ENCODE measurements around the gene KRTAP4-1.
"Not testable (repeated sequence)": the region's sequence is repeated elsewhere in the genome, so short reads cannot be mapped to it uniquely, and the experiment has no call there.

GRCh38 chr17:41160190-41160589 is 24.5 kb downstream of the KRTAP4-1 start:
- TF ChIP-seq, protein P1, sequence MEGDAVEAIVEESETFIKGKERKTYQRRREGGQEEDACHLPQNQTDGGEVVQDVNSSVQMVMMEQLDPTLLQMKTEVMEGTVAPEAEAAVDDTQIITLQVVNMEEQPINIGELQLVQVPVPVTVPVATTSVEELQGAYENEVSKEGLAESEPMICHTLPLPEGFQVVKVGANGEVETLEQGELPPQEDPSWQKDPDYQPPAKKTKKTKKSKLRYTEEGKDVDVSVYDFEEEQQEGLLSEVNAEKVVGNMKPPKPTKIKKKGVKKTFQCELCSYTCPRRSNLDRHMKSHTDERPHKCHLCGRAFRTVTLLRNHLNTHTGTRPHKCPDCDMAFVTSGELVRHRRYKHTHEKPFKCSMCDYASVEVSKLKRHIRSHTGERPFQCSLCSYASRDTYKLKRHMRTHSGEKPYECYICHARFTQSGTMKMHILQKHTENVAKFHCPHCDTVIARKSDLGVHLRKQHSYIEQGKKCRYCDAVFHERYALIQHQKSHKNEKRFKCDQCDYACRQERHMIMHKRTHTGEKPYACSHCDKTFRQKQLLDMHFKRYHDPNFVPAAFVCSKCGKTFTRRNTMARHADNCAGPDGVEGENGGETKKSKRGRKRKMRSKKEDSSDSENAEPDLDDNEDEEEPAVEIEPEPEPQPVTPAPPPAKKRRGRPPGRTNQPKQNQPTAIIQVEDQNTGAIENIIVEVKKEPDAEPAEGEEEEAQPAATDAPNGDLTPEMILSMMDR (IDR thresholded peaks at IDR 0.05): not testable (repeated sequence)
- TF ChIP-seq RCOR1 (IDR thresholded peaks at IDR 0.05; ENCODE audit: low read length); SMC3 (IDR thresholded peaks at IDR 0.05; ENCODE audit: low read depth, low read length); GABPA (IDR thresholded peaks at IDR 0.05; ENCODE audit: low read depth); FOXM1 (IDR thresholded peaks at IDR 0.05; ENCODE audit: low read depth); POLR2AphosphoS5 (IDR thresholded peaks at IDR 0.05; ENCODE audit: low read depth, low read length); EP300 (IDR thresholded peaks at IDR 0.05; ENCODE audit: borderline replicate concordance in 1 of 2, low read depth in 1 of 2, low read length in 1 of 2): not testable (repeated sequence)
- TF ChIP-seq, protein P2, sequence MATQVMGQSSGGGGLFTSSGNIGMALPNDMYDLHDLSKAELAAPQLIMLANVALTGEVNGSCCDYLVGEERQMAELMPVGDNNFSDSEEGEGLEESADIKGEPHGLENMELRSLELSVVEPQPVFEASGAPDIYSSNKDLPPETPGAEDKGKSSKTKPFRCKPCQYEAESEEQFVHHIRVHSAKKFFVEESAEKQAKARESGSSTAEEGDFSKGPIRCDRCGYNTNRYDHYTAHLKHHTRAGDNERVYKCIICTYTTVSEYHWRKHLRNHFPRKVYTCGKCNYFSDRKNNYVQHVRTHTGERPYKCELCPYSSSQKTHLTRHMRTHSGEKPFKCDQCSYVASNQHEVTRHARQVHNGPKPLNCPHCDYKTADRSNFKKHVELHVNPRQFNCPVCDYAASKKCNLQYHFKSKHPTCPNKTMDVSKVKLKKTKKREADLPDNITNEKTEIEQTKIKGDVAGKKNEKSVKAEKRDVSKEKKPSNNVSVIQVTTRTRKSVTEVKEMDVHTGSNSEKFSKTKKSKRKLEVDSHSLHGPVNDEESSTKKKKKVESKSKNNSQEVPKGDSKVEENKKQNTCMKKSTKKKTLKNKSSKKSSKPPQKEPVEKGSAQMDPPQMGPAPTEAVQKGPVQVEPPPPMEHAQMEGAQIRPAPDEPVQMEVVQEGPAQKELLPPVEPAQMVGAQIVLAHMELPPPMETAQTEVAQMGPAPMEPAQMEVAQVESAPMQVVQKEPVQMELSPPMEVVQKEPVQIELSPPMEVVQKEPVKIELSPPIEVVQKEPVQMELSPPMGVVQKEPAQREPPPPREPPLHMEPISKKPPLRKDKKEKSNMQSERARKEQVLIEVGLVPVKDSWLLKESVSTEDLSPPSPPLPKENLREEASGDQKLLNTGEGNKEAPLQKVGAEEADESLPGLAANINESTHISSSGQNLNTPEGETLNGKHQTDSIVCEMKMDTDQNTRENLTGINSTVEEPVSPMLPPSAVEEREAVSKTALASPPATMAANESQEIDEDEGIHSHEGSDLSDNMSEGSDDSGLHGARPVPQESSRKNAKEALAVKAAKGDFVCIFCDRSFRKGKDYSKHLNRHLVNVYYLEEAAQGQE (IDR thresholded peaks at IDR 0.05; ENCODE audit: low read depth, low read length): not testable (repeated sequence)
- TF ChIP-seq, protein P3, sequence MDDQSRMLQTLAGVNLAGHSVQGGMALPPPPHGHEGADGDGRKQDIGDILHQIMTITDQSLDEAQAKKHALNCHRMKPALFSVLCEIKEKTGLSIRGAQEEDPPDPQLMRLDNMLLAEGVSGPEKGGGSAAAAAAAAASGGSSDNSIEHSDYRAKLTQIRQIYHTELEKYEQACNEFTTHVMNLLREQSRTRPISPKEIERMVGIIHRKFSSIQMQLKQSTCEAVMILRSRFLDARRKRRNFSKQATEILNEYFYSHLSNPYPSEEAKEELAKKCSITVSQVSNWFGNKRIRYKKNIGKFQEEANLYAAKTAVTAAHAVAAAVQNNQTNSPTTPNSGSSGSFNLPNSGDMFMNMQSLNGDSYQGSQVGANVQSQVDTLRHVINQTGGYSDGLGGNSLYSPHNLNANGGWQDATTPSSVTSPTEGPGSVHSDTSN (IDR thresholded peaks at IDR 0.05): not testable (repeated sequence)

Measured in SK-N-SH (cell line).